ENCODE results near the gene CD37. TPM values are rescaled to one million over a fixed set of nuclear protein-coding genes. Genes with fewer than 3 reads are reported as not detected.

The CD37 gene
- total and polyA plus RNA-seq, 2 donors (not counting 1 experiment from before 2014, with no cell fraction given): 1,998 to 2,188 TPM

DNA sequence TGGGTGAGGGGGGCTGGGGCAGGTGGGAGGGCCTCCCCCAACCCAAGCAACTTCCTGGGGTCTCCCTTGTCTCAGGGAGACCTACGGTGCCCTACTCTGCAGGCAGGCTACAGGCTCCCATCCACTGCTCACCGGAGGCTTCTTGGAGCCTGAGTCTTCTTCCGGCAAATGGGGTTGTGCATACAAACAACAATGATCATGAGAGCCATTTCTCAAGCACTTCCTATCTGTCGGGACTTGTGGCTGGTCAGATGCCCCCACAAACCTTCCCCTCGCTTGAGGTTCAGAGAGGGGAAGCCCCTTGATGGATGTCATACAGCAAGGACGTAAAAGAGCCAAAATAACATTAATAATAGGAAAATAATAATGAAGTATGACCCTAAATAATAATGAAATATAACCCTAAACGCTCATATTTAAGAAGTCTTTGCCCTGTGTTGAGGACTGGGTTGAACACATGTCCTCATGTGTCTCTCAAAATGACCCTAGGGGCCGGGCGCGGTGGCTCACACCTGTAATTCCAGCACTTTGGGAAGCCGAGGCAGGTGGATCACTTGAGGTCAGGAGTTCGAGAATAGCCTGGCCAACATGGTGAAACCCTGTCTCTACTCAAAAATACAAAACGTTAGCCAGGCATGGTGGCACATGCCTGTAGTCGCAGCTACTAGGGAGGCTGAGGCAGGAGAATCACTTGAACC lies 727 bp downstream of the CD37 start:
- ATAC-seq (ENCODE audit: low read depth): no peak
- peaks cover 80% of the 10 kb centered on the region for H3K4me1 Mint-ChIP-seq
- Histone ChIP-seq H3K27ac (ENCODE audit: low read length in 2 of 2) (peak overlapping the region; percentile 93 to 98), H3K4me3 (ENCODE audit: control extremely low read depth in 1 of 5, extremely low read depth in 1 of 5, insufficient read depth in 1 of 5, low read depth in 2 of 5, low read length in 4 of 5) (peak overlapping the region; percentile 83 to 98 (median 97)), H3K36me3 (replicated peaks in 1 of 2; ENCODE audit: control extremely low read depth in 1 of 2, control insufficient read depth in 1 of 2, extremely low read depth in 1 of 2, insufficient read depth in 2 of 2, low read length in 1 of 2) (peaks cover 0 to 54% of the 10 kb centered on the region in 2 experiments), H3K9me3 (ENCODE audit: control extremely low read depth in 1 of 3, control insufficient read depth in 2 of 3, insufficient read depth in 1 of 3, low read length in 2 of 3) (peaks cover 0 to 28% (median 15%) of the 10 kb centered on the region in 3 donors), H3K4me1 (ENCODE audit: control insufficient read depth in 2 of 2, insufficient read depth in 2 of 2, low read length in 2 of 2) (peaks cover 77 to 89% of the 10 kb centered on the region in 2 donors), H3K9ac (ENCODE audit: low read length) (peak overlapping the region; percentile 89), H2AFZ (ENCODE audit: insufficient read depth, low read depth, low read length, poor library complexity, severe bottlenecking) (peak overlapping the region; percentile 55), H3K79me2 (ENCODE audit: control insufficient read depth, insufficient read depth, low read length) (peaks cover 72% of the 10 kb centered on the region), H4K20me1 (ENCODE audit: control insufficient read depth, insufficient read depth, low read length, poor library complexity, severe bottlenecking) (peaks cover 47% of the 10 kb centered on the region), H3K4me2 (replicated peaks; ENCODE audit: low read depth, low read length, poor library complexity, severe bottlenecking) (peak overlapping the region; percentile 100), H3K27me3 (replicated peaks in 1 of 4; ENCODE audit: control extremely low read depth in 1 of 4, control insufficient read depth in 3 of 4, insufficient read depth in 4 of 4, low read length in 3 of 4) (no peaks in the 10 kb centered on the region)
- peak overlapping the region; percentile 99 for H3K27ac Mint-ChIP-seq
- POLR2A ChIA-PET: interaction anchor here (0.6 to 5.6 kb wide), 17 partner anchors 6 to 134 kb away, joined by 3 to 72 read pairs (median 6); partner anchors contain the start of genes ALDH16A1, PIH1D1, SLC6A16 and TEAD2
- H3K27me3 Mint-ChIP-seq: no peaks in the 10 kb centered on the region
- H3K4me3 Mint-ChIP-seq: peak overlapping the region; percentile 100
- TF ChIP-seq CTCF (IDR thresholded peaks at IDR 0.05) (no peak), EZH2 (IDR thresholded peaks at IDR 0.05; ENCODE audit: borderline replicate concordance, insufficient read depth, low read depth, low read length, poor library complexity, severe bottlenecking) (no peak)
- 24% methylated on average over 9 of the region's 14 CpGs for WGBS (ENCODE audit: insufficient coverage)
- no peak for DNase-seq
- CTCF ChIA-PET: interaction anchor here (0.7 to 5.5 kb wide), 9 partner anchors 8 to 134 kb away, joined by 3 to 39 read pairs (median 6); partner anchors contain the start of gene SLC6A16
- intact Hi-C loops (cut with micrococcal nuclease): loop anchor here (2.0 kb wide), 2 partner anchors 35 to 55 kb away; no protein-coding TSS in a partner anchor
- H3K9me3 Mint-ChIP-seq (ENCODE audit: insufficient read depth): no peaks in the 10 kb centered on the region
